Activated CD4-positive, alpha-beta memory T cell treated with anti-CD3 and anti-CD28 coated beads, Interleukin-2, amount 10 ng/mL, durations not matched to agents 7 days and 5 days (primary cell): Measurements from ENCODE around the gene N4BP2L2. TPM values are rescaled to one million over a fixed set of nuclear protein-coding genes. Genes with fewer than 3 reads are reported as not detected.

Source experiments
- CTCF ChIA-PET: fragments of 350-600 bp; sonication (Branson Sonifier 250); formaldehyde crosslinking; loops from one replicate; lab custom pipeline; 2021; ENCODE audit warnings: antibody characterized with exemption, inconsistent platforms; lab: Charles Lee
- POLR2A ChIA-PET: fragments of 350-600 bp; sonication (Branson Sonifier 250); formaldehyde crosslinking; loops from one replicate; lab custom pipeline; 2021; ENCODE audit warnings: antibody characterized with exemption; lab: Charles Lee
- DNase-seq: peaks from one replicate; pipeline ENCODE4 v3.0.0-alpha.2; 2020
- H3K27ac Mint-ChIP-seq: one replicate; pipeline ENCODE4 v1.8.0; 2021; ENCODE audit warnings: mild to moderate bottlenecking, mixed read lengths
- H3K27me3 Mint-ChIP-seq: one replicate; pipeline ENCODE4 v1.8.0; 2021; ENCODE audit warnings: mixed read lengths
- H3K36me3 Mint-ChIP-seq: one replicate; pipeline ENCODE4 v1.8.0; 2021; ENCODE audit warnings: low read depth, mixed read lengths
- H3K4me1 Mint-ChIP-seq: one replicate; pipeline ENCODE4 v1.8.0; 2021; ENCODE audit warnings: mixed read lengths
- H3K4me3 Mint-ChIP-seq: one replicate; pipeline ENCODE4 v1.8.0; 2021; ENCODE audit warnings: mild to moderate bottlenecking, mixed read lengths
- H3K9me3 Mint-ChIP-seq: one replicate; pipeline ENCODE4 v1.8.0; 2021; ENCODE audit warnings: mixed read lengths
- total RNA-seq, 2 experiments: library from RNA; stranded (reverse); gene quantifications; one replicate each; pipeline ENCODE4 v1.2.3, GENCODE V29; 2021

The N4BP2L2 gene
- total RNA-seq, 2 experiments from 2014 or later, result 119 to 126 TPM

GRCh38 chr13:32428581-32429432 lies 109.8 kb downstream of the N4BP2L2 start:
- peak overlapping the region; percentile 94 for H3K27ac Mint-ChIP-seq
- CTCF ChIA-PET, result interaction anchor here (0.7 to 1.4 kb wide), 3 partner anchors 14 to 222 kb away, joined by 3 to 6 read pairs (median 4); no protein-coding TSS in a partner anchor
- H3K9me3 Mint-ChIP-seq, result no peaks in the 10 kb centered on the region
- no peaks in the 10 kb centered on the region for H3K27me3 Mint-ChIP-seq
- no peak for DNase-seq
- peak overlapping the region; percentile 80 for H3K4me3 Mint-ChIP-seq
- peaks cover 39% of the 10 kb centered on the region for H3K4me1 Mint-ChIP-seq
- peaks cover 29% of the 10 kb centered on the region for H3K36me3 Mint-ChIP-seq
- POLR2A ChIA-PET, result interaction anchor here (0.7 to 5.6 kb wide), 15 partner anchors 13 to 622 kb away, joined by 3 to 121 read pairs (median 5); partner anchors contain the start of genes BRCA2, N4BP2L2, PDS5B and ZAR1L

GRCh38 chr13:32427852-32428580 lies 110.6 kb downstream of the N4BP2L2 start, which contains the start of gene N4BP2L1:
Gene N4BP2L1 (minus strand): TSS chr13:32428130. CDS start chr13:32428082, 48 bp downstream.
- ChIA-PET POLR2A (interaction anchor here (0.8 to 5.6 kb wide), 18 partner anchors 12 to 621 kb away, joined by 3 to 121 read pairs (median 5); partner anchors contain the start of genes BRCA2, N4BP2L2 and ZAR1L), CTCF (interaction anchor here (0.7 to 1.4 kb wide), 3 partner anchors 15 to 223 kb away, joined by 3 to 6 read pairs (median 4); no protein-coding TSS in a partner anchor)
- Mint-ChIP-seq H3K27ac (peak within 1 kb of the TSS; percentile 99), H3K4me1 (peaks cover 42% of the 10 kb centered on the region), H3K4me3 (peak within 1 kb of the TSS; percentile 99), H3K36me3 (peaks cover 36% of the 10 kb centered on the region), H3K27me3 (no peaks in the 10 kb centered on the region), H3K9me3 (no peaks in the 10 kb centered on the region)
- peak; percentile 82 for DNase-seq

GRCh38 chr13:32426990-32427851 lies 111.4 kb downstream of the N4BP2L2 start:
- Mint-ChIP-seq H3K9me3 (peaks cover 2% of the 10 kb centered on the region), H3K27me3 (no peaks in the 10 kb centered on the region), H3K4me3 (peak overlapping the region; percentile 99), H3K27ac (peak overlapping the region; percentile 99), H3K4me1 (peaks cover 36% of the 10 kb centered on the region), H3K36me3 (peaks cover 44% of the 10 kb centered on the region)
- ChIA-PET POLR2A (interaction anchor here (0.8 to 5.6 kb wide), 23 partner anchors 9 to 1391 kb away, joined by 3 to 121 read pairs (median 4); partner anchors contain the start of genes BRCA2, N4BP2L2, RFC3 and ZAR1L), CTCF (interaction anchor here (0.8 to 1.4 kb wide), 4 partner anchors 13 to 111 kb away, joined by 3 to 6 read pairs (median 4); partner anchors contain the start of gene N4BP2L2)
- peak; percentile 62 for DNase-seq

- peaks cover 2% of the 10 kb centered on the region for H3K9me3 Mint-ChIP-seq
- H3K4me1 Mint-ChIP-seq, result peaks cover 36% of the 10 kb centered on the region
- peak; percentile 56 for DNase-seq
- peak overlapping the region; percentile 99 for H3K4me3 Mint-ChIP-seq
- no peaks in the 10 kb centered on the region for H3K27me3 Mint-ChIP-seq
- CTCF ChIA-PET, result interaction anchor here (0.8 to 1.4 kb wide), 4 partner anchors 13 to 179 kb away, joined by 3 to 5 read pairs (median 4); partner anchors contain the start of gene N4BP2L2
- H3K27ac Mint-ChIP-seq, result peak overlapping the region; percentile 99
- H3K36me3 Mint-ChIP-seq, result peaks cover 52% of the 10 kb centered on the region
- POLR2A ChIA-PET, result interaction anchor here (0.8 to 5.6 kb wide), 12 partner anchors 10 to 1392 kb away, joined by 3 to 121 read pairs (median 4); partner anchors contain the start of genes BRCA2, N4BP2L2, RFC3 and ZAR1L
These were observed 112.2 kb downstream of the N4BP2L2 start for GRCh38 chr13:32426191-32426989.

GRCh38 chr13:32425158-32425557 lies 113.4 kb downstream of the N4BP2L2 start:
- DNase-seq, result no peak
- peak overlapping the region; percentile 99 for H3K4me3 Mint-ChIP-seq
- peaks cover 8% of the 10 kb centered on the region for H3K9me3 Mint-ChIP-seq
- H3K36me3 Mint-ChIP-seq, result peaks cover 61% of the 10 kb centered on the region
- ChIA-PET CTCF (interaction anchor here (1.4 kb wide), 1 partner anchor 178 kb away, joined by 4 read pairs; no protein-coding TSS in a partner anchor), POLR2A (interaction anchor here (0.7 to 5.6 kb wide), 4 partner anchors 17 to 113 kb away, joined by 3 to 121 read pairs (median 36); partner anchors contain the start of genes BRCA2, N4BP2L2 and ZAR1L)
- H3K27ac Mint-ChIP-seq, result peak overlapping the region; percentile 68
- H3K27me3 Mint-ChIP-seq, result no peaks in the 10 kb centered on the region
- H3K4me1 Mint-ChIP-seq, result peaks cover 35% of the 10 kb centered on the region

GRCh38 chr13:32423592-32423991 lies 115.0 kb downstream of the N4BP2L2 start:
- H3K4me3 Mint-ChIP-seq, result no peak overlapping the region
- peaks cover 18% of the 10 kb centered on the region for H3K9me3 Mint-ChIP-seq
- POLR2A ChIA-PET, result interaction anchor here (1.5 to 1.9 kb wide), 2 partner anchors 15 to 115 kb away, joined by 5 read pairs; partner anchors contain the start of gene N4BP2L2
- peaks cover 73% of the 10 kb centered on the region for H3K36me3 Mint-ChIP-seq
- CTCF ChIA-PET, result no interaction called here
- DNase-seq, result no peak
- H3K27me3 Mint-ChIP-seq, result no peaks in the 10 kb centered on the region
- H3K4me1 Mint-ChIP-seq, result peaks cover 26% of the 10 kb centered on the region
- H3K27ac Mint-ChIP-seq, result no peak overlapping the region

- Mint-ChIP-seq H3K4me3 (no peak overlapping the region), H3K27ac (no peak overlapping the region), H3K27me3 (no peaks in the 10 kb centered on the region), H3K9me3 (peaks cover 26% of the 10 kb centered on the region), H3K4me1 (peaks cover 11% of the 10 kb centered on the region), H3K36me3 (peaks cover 72% of the 10 kb centered on the region)
- POLR2A ChIA-PET, result interaction anchor here (0.6 kb wide), 1 partner anchor 73 kb away, joined by 3 read pairs; no protein-coding TSS in a partner anchor
- no peak for DNase-seq
- CTCF ChIA-PET, result no interaction called here
These were observed 118.7 kb downstream of the N4BP2L2 start for GRCh38 chr13:32419862-32420261.

GRCh38 chr13:32417995-32418394 lies 120.6 kb downstream of the N4BP2L2 start:
- Mint-ChIP-seq H3K4me1 (peaks cover 1% of the 10 kb centered on the region), H3K36me3 (peaks cover 57% of the 10 kb centered on the region), H3K27ac (no peak overlapping the region), H3K27me3 (no peaks in the 10 kb centered on the region), H3K9me3 (peaks cover 26% of the 10 kb centered on the region), H3K4me3 (no peak overlapping the region)
- CTCF ChIA-PET, result no interaction called here
- POLR2A ChIA-PET, result no interaction called here
- DNase-seq, result no peak

GRCh38 chr13:32415019-32415418 lies 123.6 kb downstream of the N4BP2L2 start:
- no peak overlapping the region for H3K27ac Mint-ChIP-seq
- H3K4me1 Mint-ChIP-seq, result peaks cover 1% of the 10 kb centered on the region
- ChIA-PET CTCF (interaction anchor here (1.2 kb wide), 1 partner anchor 12 kb away, joined by 3 read pairs; no protein-coding TSS in a partner anchor), POLR2A (interaction anchor here (0.9 to 1.0 kb wide), 2 partner anchors 14 to 100 kb away, joined by 4 to 5 read pairs; partner anchors contain the start of genes BRCA2, N4BP2L1 and ZAR1L)
- DNase-seq, result peak; percentile 24
- peaks cover 17% of the 10 kb centered on the region for H3K9me3 Mint-ChIP-seq
- no peaks in the 10 kb centered on the region for H3K27me3 Mint-ChIP-seq
- H3K36me3 Mint-ChIP-seq, result peaks cover 31% of the 10 kb centered on the region
- H3K4me3 Mint-ChIP-seq, result no peak overlapping the region

GRCh38 chr13:32414580-32414979 lies 124.0 kb downstream of the N4BP2L2 start:
- no peak for DNase-seq
- POLR2A ChIA-PET, result interaction anchor here (0.9 kb wide), 1 partner anchor 100 kb away, joined by 4 read pairs; the partner anchor contains the start of genes BRCA2 and ZAR1L
- no peak overlapping the region for H3K4me3 Mint-ChIP-seq
- CTCF ChIA-PET, result interaction anchor here (1.2 kb wide), 1 partner anchor 12 kb away, joined by 3 read pairs; no protein-coding TSS in a partner anchor
- no peak overlapping the region for H3K27ac Mint-ChIP-seq
- H3K9me3 Mint-ChIP-seq, result peaks cover 14% of the 10 kb centered on the region
- peaks cover 27% of the 10 kb centered on the region for H3K36me3 Mint-ChIP-seq
- peaks cover 4% of the 10 kb centered on the region for H3K4me1 Mint-ChIP-seq
- H3K27me3 Mint-ChIP-seq, result no peaks in the 10 kb centered on the region
